ENCODE measurements around the gene UTRN.

The UTRN gene

DNA sequence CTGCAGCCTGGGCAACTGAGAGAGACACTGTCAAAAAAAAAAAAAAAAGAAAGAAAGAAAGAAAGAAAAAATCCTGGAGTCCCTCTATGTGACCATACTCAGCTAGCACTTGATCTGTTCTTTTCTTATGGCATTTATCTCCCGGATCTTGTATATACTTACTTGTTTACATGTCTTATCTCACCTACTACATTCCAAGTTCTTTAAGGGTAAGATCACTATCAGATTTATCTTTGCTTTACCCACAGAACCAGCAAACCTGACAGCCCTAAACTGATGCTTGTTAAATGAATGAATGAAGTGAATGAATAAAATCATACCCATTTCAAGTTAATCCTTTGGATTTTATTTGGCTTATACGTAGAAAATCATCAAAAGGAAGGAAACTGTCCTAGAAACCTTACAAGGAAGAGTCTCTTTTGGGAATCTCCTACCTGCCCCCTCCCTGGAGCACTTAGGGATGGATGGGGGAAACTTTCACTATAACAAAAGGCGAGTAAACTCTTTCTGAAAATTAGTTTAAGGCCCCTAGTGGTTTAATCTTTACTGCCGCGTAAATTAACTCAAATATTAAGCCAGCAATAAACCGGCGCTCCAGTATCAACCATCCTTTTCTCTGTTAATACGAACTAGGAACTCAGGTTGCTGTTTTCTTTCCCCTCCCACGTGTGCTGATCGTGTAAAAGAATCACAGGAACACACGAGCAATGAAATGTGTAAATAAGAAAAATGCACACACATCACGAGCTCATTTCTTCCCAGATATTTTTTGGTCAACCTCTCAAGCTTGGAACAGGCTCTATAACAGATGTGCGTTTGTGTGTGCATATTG, 1.3 kb upstream of the UTRN start:
- no peak for DNase-seq (ENCODE audit: low read depth)

DNA sequence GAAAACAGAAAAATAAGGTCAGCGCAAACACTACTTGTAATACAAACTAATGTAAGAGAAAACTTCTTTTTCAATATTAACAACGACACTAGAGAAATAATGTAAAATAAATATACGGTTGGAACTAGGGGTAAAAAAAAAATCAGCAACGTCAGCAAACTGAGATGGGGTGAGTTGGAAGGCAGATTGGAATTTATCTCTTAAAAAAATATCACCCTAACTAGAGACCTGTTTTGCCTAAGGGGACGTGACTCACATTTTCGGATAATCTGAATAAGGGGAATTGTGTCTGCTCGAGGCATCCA, 705 bp upstream of the UTRN start:
- no peak for DNase-seq (ENCODE audit: low read depth)

DNA sequence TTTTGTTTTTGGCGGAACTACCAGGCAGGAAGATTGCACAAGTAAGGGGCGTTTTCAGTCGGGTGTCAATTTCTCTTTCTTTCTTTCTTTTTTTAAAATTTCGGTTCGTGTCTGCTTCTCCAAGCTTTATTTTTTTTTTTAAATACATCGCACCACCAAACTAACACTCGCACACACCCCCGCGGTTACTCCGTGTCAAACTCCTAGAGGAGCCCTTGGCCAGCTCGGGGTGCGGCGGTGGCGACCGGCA, 338 bp downstream of the UTRN start:
- no peak for DNase-seq (ENCODE audit: low read depth)

DNA sequence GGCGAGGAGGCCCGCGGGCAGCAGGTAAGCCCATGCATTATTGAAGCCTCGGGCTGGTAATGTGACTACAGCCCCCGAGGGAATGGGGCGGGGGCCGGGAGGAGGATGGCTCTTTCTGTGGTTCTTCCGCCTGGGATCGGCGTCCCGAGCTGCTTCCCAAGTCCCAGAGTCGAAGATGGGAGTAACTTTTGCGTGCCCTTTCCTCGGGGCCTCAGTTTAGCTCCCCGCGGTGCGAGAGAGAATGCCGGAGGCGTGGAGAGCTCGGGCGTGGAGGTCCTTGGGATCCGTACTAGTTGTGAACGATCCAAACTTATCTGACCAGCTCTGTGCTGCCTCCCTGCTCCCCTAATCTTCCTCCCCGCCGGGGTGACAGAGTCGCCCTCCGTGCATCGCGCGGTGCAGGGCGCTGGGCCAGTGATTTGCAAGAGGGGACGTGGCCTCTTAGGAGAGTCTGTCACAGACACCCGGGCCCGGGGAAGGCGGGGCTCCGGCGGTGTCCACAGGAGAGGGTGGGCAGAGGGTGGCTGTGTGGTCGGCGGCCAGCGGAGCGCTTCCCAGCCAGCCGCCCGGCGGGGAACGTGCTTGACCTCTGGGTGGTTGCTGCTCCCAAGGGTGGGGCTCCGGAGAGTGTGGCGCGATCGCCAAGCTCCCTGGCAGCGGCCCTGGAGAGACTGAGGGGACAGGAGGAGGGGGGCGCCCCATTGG, 815 bp downstream of the UTRN start:
- DNase-seq (ENCODE audit: low read depth), result no peak

DNA sequence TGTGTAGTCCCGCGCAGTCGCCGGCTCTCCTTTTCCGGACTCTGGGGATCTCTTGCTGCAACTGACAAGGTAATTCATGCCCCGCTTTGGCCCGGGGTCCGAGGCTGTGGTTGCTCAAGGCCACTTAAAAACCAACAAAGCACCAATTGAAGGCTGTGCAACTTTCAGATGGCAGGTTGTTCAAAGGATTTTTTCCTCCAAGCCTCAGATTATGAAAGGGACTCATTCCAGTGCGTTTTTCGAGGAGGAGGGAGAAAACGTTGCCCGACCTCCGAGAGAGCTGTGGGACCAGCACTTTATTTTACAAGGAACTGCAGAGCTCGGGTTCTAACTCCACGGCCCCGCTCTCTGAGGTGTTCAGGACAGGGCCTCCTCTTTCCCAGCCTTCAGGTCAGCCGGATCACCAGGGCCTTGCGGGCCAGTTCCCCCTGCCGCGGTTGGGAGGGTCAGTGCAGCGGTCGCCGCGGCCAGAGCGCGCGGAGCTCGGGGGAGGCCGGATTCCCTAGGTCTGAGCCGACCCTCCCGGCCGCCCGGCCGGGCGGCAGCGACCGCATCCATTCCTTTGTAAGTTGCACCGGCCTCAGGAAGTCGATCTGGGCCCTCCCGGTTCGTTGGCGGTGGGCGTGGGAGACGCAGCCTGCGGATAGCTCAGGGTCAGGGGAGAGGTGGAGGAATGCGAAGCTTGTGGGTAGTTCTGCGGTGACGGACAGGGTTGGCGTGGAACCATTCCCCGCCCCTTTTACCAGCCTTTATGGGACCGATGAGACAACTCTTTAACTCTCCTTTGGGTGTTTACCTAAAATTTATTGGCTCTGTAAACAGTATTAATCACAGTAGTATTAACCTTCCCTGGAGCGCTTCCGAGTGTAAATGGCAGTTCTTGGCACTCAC, 1.6 kb downstream of the UTRN start:
- DNase-seq (ENCODE audit: low read depth), result no peak

DNA sequence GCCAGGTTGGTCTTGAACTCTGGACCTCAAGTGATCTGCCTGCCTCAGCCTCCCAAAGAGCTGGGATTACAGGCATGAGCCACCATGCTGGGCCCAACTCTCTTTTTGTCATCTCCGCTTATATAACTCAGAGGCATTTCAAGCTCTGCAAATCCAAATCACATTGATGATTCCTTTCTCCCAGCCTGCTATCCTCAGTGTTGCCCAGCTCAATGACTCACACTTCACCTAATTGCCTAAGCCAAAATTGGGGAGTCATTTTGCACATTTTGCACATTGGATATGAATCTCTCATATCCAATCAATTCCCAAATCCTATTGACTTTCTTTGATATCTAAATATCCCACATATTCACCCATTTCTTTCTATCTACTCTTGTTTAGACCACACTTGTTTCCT, 3.9 kb downstream of the UTRN start:
- DNase-seq (ENCODE audit: low read depth), result no peak

DNA sequence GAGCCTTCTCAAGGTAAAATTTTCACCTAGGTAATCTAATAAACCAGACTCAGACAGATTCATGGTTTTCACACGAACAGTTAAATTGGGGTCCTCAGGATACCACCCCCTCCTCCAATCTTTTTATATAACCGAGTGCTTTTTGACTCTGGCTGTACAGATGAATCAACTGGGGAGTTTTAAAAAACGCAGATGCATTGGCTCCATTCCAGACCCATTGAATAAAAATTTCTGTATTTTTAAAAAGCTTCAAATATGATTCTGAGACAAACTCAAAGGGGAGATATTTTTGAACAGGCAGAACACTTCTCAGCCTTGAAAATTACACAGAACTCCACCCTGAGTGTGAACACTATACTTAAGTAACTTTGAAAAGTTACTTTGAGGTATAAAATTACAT, 7.2 kb downstream of the UTRN start:
- no peak for DNase-seq (ENCODE audit: low read depth)

DNA sequence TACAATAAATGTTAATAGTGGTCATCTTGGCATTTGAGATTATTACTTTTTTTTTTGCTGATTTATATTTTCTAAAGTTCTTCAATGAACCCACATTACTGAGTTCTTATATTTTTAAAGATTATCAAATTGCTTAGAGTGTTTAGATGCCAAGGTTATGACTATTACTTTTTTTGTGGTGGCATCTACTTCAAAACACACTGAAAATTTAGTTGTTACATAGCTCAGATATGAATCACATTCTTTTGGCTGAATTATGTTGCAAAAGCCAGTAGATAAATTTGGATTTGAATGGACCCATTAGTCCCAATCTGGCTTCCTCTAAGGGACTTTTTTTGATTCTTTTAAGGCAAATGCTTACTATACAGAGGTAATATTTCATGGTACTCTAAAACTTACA, 8.9 kb downstream of the UTRN start:
- no peak for DNase-seq (ENCODE audit: low read depth)

DNA sequence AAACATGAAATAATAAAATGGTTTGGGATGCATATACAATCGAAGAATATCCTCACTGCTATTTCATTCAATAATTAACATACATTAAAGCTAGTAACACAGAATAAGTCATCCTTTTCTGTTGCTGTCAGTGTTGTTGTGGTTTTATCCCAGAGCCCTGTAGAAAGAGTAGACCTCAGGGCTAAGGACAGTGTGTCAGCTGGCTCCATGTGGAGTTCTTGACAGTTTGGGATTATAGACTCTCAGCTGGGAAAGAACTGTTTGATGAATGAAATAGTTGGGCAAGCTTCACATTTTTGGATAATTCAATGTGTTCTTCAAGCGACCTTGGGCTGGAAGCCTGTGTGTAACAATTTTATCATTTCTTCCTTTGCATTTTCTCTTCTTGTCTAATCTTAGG, 10.1 kb downstream of the UTRN start:
- DNase-seq (ENCODE audit: low read depth), result no peak

DNA sequence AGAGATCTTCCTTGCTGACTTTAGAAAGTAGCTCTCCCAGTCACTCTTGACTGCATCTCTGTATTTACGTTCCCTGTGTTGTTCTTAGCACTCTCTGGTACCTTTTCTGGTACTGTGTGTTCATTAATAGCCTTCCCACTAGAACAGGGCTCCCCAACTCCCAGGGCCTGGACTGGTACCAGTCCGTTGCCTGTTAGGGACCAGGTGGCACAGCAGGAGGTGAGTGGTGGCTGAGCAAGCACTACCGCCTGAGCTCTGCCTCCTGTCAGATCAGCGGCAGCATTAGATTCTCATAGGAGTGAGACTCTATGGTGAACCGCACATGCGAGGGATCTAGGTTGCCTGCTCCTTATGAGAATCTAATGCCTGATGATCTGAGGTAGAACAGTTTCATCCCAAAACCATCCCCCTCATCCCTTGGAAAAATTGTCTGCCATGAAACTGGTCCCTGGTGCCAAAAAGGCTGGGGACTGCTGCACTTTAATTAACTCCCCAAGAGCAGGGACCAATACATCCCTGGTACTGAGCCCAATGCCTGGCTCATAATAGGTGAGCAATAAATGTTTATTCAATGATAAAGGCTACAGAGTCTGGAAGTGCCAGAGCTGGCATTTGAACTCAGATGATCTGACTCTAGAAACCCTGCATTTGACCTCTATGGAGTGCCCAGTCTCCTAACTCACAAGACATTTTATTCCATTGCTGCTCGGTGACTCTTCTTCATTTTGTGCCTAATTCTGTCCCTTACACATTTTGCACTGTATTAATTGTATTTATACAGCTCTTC, 11.0 kb downstream of the UTRN start:
- no peak for DNase-seq (ENCODE audit: low read depth)

DNA sequence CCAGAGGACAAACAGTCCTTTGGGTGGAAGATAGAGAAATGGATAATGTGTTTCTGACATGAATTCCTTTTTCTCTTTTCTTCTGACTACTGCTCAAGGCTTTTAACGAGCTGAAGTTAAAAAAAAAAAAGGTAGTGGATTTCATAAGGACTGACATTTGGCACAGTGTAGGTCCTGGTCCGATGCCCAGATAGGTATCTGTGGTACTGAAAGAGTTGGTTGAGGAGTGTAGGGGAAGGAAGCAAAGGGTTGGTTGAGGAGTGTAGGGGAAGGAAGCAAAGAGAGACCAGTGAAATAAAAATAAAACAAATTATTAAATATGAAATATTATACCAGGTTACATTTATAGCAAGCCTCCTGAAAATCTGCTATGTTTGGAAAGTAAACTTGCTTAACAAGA, 11.8 kb downstream of the UTRN start:
- DNase-seq (ENCODE audit: low read depth), result no peak

DNA sequence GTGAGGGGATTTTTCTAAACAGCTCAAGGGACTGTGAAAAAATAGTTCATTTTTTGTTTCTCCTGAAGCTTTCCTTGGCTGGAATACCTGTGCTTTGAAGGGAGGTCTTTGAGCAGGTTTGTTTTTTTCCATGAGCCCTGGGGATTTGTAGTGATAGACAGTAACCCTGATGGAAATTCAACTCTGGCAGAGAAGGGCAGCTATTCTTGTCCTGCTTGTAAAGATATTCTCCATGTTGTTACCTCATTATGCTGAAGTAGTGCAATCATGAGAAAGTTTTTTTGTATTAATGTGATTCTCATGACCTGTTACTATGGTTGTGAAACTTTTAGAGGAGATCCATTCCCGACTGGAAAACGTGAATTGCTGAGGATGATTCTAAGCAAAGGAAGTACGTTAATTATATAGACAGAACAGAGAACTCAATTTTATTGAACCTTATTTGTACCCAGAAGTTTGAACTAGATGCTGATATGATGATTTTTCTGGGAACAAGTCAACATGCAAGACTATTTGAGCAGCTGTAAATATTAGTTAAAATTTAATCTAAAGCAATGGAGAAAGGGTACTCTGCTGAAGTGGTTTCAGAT, 12.5 kb downstream of the UTRN start:
- no peak for DNase-seq (ENCODE audit: low read depth)

DNA sequence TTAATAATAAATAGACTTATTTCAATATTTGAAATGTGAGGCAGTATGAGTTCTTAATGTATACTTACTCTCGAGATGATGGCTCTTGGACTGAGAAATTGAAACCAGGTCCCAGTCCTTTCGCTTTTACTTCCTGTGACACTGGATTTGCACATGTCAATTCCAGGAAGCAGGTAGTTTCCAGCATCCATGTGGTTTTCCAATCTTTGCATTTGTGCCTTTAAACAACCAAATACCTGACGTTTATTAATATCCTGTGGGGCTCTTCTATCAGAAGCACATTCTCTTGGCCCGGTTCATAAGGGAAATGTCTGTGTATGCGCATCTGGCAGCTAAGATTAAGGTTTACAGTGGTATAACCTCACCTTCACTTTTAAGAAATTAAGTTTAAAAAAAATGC, 13.1 kb downstream of the UTRN start:
- DNase-seq (ENCODE audit: low read depth), result no peak

DNA sequence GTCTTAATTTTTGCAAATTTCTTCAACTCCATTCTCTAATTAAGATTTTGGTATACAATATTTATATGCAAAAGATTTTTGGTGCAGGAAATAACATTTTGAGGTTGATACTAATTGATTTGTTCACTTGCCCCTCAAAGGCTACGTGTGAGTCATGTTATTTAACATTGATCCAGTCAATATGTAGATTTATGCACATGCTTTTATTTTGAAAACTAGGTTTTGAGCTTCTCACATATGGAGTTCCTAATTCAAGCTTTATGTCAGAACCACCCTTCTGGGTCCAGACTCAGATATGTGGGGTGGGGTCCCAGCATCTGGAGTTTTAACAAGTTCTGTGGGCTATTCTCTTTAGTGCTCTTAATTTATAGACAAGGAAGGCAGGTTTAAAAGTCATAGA, 13.8 kb downstream of the UTRN start:
- DNase-seq (ENCODE audit: low read depth), result no peak

DNA sequence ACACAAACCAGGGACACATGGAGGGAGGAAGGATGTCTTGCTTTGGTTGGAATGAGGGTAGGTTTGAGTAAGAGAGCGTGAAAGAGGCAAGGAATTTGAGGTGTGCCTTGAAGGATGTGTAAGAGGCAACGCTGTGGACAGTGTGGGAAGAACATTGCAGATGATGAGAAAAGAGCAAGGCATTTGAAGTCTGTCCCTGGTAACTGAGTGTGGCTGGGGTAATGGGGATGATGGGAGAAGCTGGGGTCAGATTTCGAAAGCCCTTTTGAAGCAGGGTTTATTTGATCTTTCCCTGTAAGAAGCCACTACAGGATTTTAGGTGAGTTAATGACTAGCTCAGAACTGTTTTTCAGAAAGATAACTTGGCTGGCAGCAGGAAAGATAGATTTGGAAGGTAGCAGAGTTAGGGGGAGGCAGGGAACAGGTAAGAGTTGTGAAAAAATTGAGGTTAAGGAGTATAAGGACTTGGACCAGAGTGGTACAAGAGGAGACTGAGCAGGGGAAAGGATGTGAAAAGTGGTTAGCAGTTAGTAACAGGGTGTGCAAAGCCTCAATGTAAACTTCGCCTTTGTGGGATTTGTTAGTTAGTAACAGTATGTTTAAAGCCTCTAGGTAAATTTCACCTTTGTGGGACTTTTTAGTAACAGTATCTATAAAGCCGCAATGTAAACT, 17.7 kb downstream of the UTRN start:
- no peak for DNase-seq (ENCODE audit: low read depth)

DNA sequence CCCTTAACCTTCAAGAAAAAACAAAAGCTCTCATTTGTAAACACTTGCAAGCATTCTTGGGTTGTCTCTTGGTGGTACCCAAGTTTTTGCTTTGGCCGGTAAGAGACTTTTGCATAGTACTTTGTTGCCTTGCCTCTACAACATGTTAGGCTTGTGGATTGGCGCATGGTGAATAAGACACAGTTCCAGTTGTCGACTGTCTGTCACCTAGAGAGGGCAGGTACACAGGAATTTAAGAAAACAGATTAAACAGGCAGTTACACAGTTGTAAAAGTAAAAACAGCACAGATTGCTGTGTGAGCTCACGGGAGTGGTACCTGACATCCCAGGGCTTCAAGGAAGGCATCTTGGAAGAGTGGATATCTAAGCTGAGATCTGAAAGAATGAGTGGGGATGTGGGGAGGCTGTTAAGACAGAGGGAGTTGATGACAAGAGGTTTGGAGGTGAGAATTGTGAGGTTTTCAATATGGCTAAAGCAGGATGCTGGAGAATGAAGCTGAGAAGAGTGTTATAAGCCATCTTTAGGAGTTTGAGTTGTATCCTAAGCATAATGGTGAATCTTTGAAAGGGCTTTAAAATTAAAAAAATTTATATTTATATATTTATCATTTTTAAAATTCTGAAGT, 19.2 kb downstream of the UTRN start:
- DNase-seq (ENCODE audit: low read depth), result no peak

DNA sequence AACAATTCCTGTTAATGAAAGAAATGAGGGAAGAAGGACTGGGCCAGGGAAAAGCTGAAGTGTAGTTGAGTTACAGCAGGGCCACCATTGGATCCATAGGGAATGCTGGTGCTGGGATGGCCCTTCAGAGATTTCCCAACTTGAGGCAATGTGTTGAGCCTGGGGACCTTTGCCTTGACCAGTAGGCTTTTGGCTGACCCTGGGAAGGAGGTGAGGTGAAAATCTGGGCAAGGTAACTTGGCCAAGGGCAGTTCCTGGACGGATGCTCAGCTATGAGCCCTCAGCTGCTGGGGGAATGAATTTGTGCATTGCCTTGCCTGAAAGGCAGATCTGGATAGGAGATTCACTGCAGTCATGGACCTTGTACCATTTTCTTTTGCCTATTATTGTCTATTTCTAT, 20.4 kb downstream of the UTRN start:
- no peak for DNase-seq (ENCODE audit: low read depth)

DNA sequence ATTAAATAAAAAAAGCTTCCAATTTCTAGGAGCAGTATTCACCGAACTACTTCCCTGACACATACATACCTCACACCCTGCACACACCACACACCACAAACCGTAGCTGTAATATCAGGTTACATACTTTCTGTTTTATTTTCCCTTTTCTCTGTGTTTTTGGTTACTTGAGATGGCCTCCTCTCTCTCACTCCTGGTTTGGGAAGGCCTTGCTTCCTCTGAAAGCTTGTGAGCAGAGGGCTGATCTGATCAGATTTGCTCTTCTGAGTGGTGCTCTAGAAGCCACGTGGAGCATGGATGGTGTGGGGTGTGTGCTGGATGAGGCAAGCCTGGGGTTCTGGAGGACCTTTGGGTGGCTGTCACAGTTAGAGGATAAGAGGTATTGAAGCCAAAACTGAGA, 20.9 kb downstream of the UTRN start:
- no peak for DNase-seq (ENCODE audit: low read depth)

DNA sequence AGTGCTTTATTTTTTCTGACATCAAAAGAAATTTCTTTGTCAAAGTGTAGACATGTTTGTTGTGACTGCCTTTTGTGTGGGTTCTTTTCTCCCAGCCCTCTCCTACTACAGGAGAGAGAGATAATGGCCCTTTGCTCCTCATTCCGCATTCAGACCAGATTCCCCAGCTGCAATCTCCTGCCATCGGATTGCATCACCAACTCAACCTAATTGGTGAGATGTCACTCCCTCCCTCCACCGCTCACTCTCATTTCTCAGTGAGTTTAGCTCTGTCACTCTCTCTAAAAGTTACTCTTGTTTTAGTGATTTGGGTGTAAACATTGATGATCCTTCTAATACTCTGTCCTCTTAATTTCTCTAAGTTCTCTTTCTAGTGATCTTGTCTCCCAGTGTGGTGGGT, 22.7 kb downstream of the UTRN start:
- no peak for DNase-seq (ENCODE audit: low read depth)

DNA sequence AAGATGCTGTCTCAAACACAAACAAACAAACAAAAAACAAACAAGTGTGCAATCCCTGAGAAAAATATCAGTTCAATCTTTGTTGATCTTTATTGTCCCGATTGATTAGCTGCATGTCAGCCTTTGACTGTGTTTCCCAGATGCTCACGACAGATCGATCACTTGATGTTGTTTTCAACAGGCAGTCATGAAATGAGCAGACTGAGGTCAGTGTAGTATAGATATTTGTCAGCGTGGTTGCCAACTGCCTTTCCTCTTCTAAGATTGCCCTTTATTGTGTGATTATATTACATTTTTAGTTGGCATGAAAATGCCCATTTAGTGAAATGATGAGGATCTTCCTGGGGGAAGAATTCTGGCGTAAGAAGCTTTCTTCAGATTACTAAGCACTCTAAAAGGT, 25.6 kb downstream of the UTRN start:
- no peak for DNase-seq (ENCODE audit: low read depth)

DNA sequence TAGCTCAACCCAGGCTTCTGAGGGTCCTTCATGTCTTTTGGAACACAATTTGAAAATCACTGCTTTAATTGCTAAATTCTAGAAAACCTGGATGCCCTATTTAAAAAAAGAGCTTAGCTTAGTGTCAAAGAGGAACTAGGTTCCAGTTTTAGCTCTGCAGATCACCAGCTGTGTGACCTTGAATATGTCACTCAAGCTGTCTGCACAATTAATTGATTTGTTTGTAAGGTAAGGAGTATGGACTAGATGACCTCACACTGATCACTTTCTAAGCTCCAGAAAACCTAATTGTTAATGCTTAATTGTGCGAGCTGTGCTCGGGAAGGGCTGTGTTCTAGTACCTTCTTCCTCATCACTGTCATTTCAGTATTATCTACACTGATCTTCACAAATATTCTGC, 26.2 kb downstream of the UTRN start:
- no peak for DNase-seq (ENCODE audit: low read depth)

Measured in T-helper 22 cell (primary cell).